Activated CD4-positive, alpha-beta memory T cell treated with anti-CD3 and anti-CD28 coated beads, Interleukin-2, amount 10 ng/mL, durations not matched to agents 7 days and 5 days (primary cell): ENCODE measurements around the gene IRS2. TPM values are rescaled to one million over a fixed set of nuclear protein-coding genes. Genes with fewer than 3 reads are reported as not detected.

Experiments used
- CTCF ChIA-PET: fragments of 350-600 bp; sonication (Branson Sonifier 250); formaldehyde crosslinking; loops from one replicate; lab custom pipeline; 2021; ENCODE audit warnings: antibody characterized with exemption, inconsistent platforms; lab: Charles Lee
- POLR2A ChIA-PET: fragments of 350-600 bp; sonication (Branson Sonifier 250); formaldehyde crosslinking; loops from one replicate; lab custom pipeline; 2021; ENCODE audit warnings: antibody characterized with exemption; lab: Charles Lee
- DNase-seq: peaks from one replicate; pipeline ENCODE4 v3.0.0-alpha.2; 2020
- H3K27ac Mint-ChIP-seq: one replicate; pipeline ENCODE4 v1.8.0; 2021; ENCODE audit warnings: mild to moderate bottlenecking, mixed read lengths
- H3K27me3 Mint-ChIP-seq: one replicate; pipeline ENCODE4 v1.8.0; 2021; ENCODE audit warnings: mixed read lengths
- H3K36me3 Mint-ChIP-seq: one replicate; pipeline ENCODE4 v1.8.0; 2021; ENCODE audit warnings: low read depth, mixed read lengths
- H3K4me1 Mint-ChIP-seq: one replicate; pipeline ENCODE4 v1.8.0; 2021; ENCODE audit warnings: mixed read lengths
- H3K4me3 Mint-ChIP-seq: one replicate; pipeline ENCODE4 v1.8.0; 2021; ENCODE audit warnings: mild to moderate bottlenecking, mixed read lengths
- H3K9me3 Mint-ChIP-seq: one replicate; pipeline ENCODE4 v1.8.0; 2021; ENCODE audit warnings: mixed read lengths
- total RNA-seq, 2 experiments: library from RNA; stranded (reverse); gene quantifications; one replicate each; pipeline ENCODE4 v1.2.3, GENCODE V29; 2021

IRS2 gene
- total RNA-seq, 2 experiments from 2014 or later = 7.9 to 8.1 TPM

- CTCF ChIA-PET = no interaction called here
- H3K27ac Mint-ChIP-seq = no peak overlapping the region
- no peak for DNase-seq
- peaks cover 6% of the 10 kb centered on the region for H3K4me1 Mint-ChIP-seq
- POLR2A ChIA-PET = no interaction called here
- H3K36me3 Mint-ChIP-seq = no peaks in the 10 kb centered on the region
- H3K4me3 Mint-ChIP-seq = no peak overlapping the region
- H3K9me3 Mint-ChIP-seq = no peaks in the 10 kb centered on the region
- peaks cover 4% of the 10 kb centered on the region for H3K27me3 Mint-ChIP-seq
Observed at GRCh38 chr13:109712124-109712722, 74.2 kb downstream of the IRS2 start.

GRCh38 chr13:109707742-109708617 is 78.4 kb downstream of the IRS2 start:
- no peaks in the 10 kb centered on the region for H3K9me3 Mint-ChIP-seq
- no peaks in the 10 kb centered on the region for H3K36me3 Mint-ChIP-seq
- H3K27me3 Mint-ChIP-seq = peaks cover 21% of the 10 kb centered on the region
- DNase-seq = no peak
- ChIA-PET POLR2A (no interaction called here), CTCF (interaction anchor here (1.0 kb wide), 1 partner anchor 398 kb away, joined by 3 read pairs; no protein-coding TSS in a partner anchor)
- H3K4me1 Mint-ChIP-seq = peaks cover 6% of the 10 kb centered on the region
- no peak overlapping the region for H3K27ac Mint-ChIP-seq
- H3K4me3 Mint-ChIP-seq = no peak overlapping the region

GRCh38 chr13:109707044-109707741 is 79.2 kb downstream of the IRS2 start:
- CTCF ChIA-PET = no interaction called here
- DNase-seq = no peak
- peaks cover 6% of the 10 kb centered on the region for H3K4me1 Mint-ChIP-seq
- no peak overlapping the region for H3K4me3 Mint-ChIP-seq
- H3K27me3 Mint-ChIP-seq = peaks cover 23% of the 10 kb centered on the region
- no peaks in the 10 kb centered on the region for H3K9me3 Mint-ChIP-seq
- H3K36me3 Mint-ChIP-seq = no peaks in the 10 kb centered on the region
- POLR2A ChIA-PET = no interaction called here
- no peak overlapping the region for H3K27ac Mint-ChIP-seq

- Mint-ChIP-seq H3K27ac (no peak overlapping the region), H3K27me3 (peaks cover 29% of the 10 kb centered on the region), H3K36me3 (no peaks in the 10 kb centered on the region), H3K4me1 (peaks cover 6% of the 10 kb centered on the region), H3K4me3 (no peak overlapping the region), H3K9me3 (no peaks in the 10 kb centered on the region)
- POLR2A ChIA-PET = no interaction called here
- no peak for DNase-seq
- CTCF ChIA-PET = no interaction called here
Observed at GRCh38 chr13:109706015-109706715, 80.2 kb downstream of the IRS2 start.

- POLR2A ChIA-PET = no interaction called here
- Mint-ChIP-seq H3K27me3 (peaks cover 28% of the 10 kb centered on the region), H3K4me1 (peaks cover 9% of the 10 kb centered on the region), H3K4me3 (no peak overlapping the region), H3K36me3 (no peaks in the 10 kb centered on the region), H3K9me3 (no peaks in the 10 kb centered on the region), H3K27ac (no peak overlapping the region)
- no peak for DNase-seq
- CTCF ChIA-PET = no interaction called here
Observed at GRCh38 chr13:109704771-109705635, 81.4 kb downstream of the IRS2 start.

GRCh38 chr13:109703250-109703649 is 83.1 kb downstream of the IRS2 start:
- Mint-ChIP-seq H3K27ac (no peak overlapping the region), H3K4me3 (no peak overlapping the region), H3K27me3 (peaks cover 28% of the 10 kb centered on the region), H3K9me3 (no peaks in the 10 kb centered on the region), H3K4me1 (peaks cover 7% of the 10 kb centered on the region), H3K36me3 (no peaks in the 10 kb centered on the region)
- DNase-seq = no peak
- ChIA-PET POLR2A (no interaction called here), CTCF (no interaction called here)
